ENCODE results near the gene LRRC74B. TPM values are rescaled to one million over a fixed set of nuclear protein-coding genes. Genes with fewer than 3 reads are reported as not detected.
"Not testable (repeated sequence)": the region's sequence is repeated elsewhere in the genome, so short reads cannot be mapped to it uniquely, and the experiment has no call there.

The LRRC74B gene
- total and polyA plus RNA-seq, 2 experiments from 2014 or later, result not detected

DNA sequence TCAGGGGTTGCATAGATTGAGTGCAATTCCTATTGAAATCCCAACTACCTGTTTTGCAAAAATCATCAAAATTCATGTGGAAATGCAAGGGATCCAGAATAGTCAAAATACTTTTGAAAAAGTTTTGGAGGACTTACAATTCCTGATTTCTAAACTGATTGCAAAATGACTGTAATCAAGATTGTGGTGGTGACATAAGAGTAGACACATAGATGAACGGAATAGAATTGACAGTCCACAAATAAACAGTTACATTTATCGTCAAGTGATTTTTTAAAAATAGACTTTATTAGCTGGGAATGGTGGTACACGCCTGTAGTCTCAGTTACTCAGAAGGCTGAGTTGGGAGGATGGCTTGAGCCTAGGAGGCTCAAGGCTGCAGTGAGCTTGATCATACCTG, 10.8 kb upstream of the LRRC74B start:
- no peaks in the 10 kb centered on the region for H3K79me2 ChIP-seq (ENCODE audit: insufficient read depth)
- no peaks in the 10 kb centered on the region for H3K36me3 ChIP-seq (ENCODE audit: low read depth)
- DNase-seq, result no peak
- no peaks in the 10 kb centered on the region for H3K9me2 ChIP-seq (ENCODE audit: insufficient read depth)
- in situ Hi-C loops (cut with MboI), result no loop called here
- H3K27me3 ChIP-seq (replicated peaks; ENCODE audit: insufficient read depth), result 0 out of 2 replicates have a peak, but pooled peaks cover 6% of the 10 kb centered on the region
- no peaks in the 10 kb centered on the region for H3K9me3 ChIP-seq (ENCODE audit: low read depth)
- WGBS, 2 experiments (ENCODE audit: low coverage in 1 of 2, low lambda C conversion rate in 2 of 2, missing lambda C conversion rate in 2 of 2), result 80 to 84% methylated on average over 3 of the region's 3 CpGs
- H2AFZ ChIP-seq, result no peak overlapping the region
- H3K27ac ChIP-seq, result no peak overlapping the region
- H3K4me1 ChIP-seq (ENCODE audit: insufficient read depth), result peaks cover 14% of the 10 kb centered on the region
- H3F3A ChIP-seq (ENCODE audit: insufficient read depth), result peaks cover 14% of the 10 kb centered on the region
- no peak overlapping the region for H3K4me3 ChIP-seq
- no peaks in the 10 kb centered on the region for H4K20me1 ChIP-seq (ENCODE audit: insufficient read depth)
- no peak overlapping the region for H3K4me2 ChIP-seq (ENCODE audit: unreplicated experiment)
- no peak overlapping the region for H3K9ac ChIP-seq
- TF ChIP-seq EZH2 (IDR thresholded peaks at IDR 0.05; ENCODE audit: insufficient read depth, poor library complexity, severe bottlenecking) (no peak), EZH2phosphoT487 (IDR thresholded peaks at IDR 0.05; ENCODE audit: insufficient read depth, low read depth) (no peak)

- in situ Hi-C loops (cut with MboI), result no loop called here
- peak; percentile 38 for DNase-seq
- 3 to 5% methylated on average over 2 of the region's 2 CpGs for WGBS, 2 experiments (ENCODE audit: low coverage in 1 of 2, low lambda C conversion rate in 2 of 2, missing lambda C conversion rate in 2 of 2)
- Histone ChIP-seq H3K79me2 (ENCODE audit: insufficient read depth) (no peaks in the 10 kb centered on the region), H3K27ac (peak overlapping the region; percentile 70), H3K9ac (no peak overlapping the region), H3K4me2 (ENCODE audit: unreplicated experiment) (no peak overlapping the region), H3K9me2 (ENCODE audit: insufficient read depth) (no peaks in the 10 kb centered on the region), H3F3A (ENCODE audit: insufficient read depth) (peaks cover 23% of the 10 kb centered on the region), H2AFZ (no peak overlapping the region; the same call in 1 of the 2 replicates), H4K20me1 (ENCODE audit: insufficient read depth) (no peaks in the 10 kb centered on the region), H3K4me3 (no peak overlapping the region), H3K9me3 (ENCODE audit: low read depth) (no peaks in the 10 kb centered on the region), H3K4me1 (ENCODE audit: insufficient read depth) (peaks cover 23% of the 10 kb centered on the region), H3K27me3 (replicated peaks; ENCODE audit: insufficient read depth) (no peaks in the 10 kb centered on the region), H3K36me3 (ENCODE audit: low read depth) (no peaks in the 10 kb centered on the region)
- TF ChIP-seq EZH2 (IDR thresholded peaks at IDR 0.05; ENCODE audit: insufficient read depth, poor library complexity, severe bottlenecking) (no peak), EZH2phosphoT487 (IDR thresholded peaks at IDR 0.05; ENCODE audit: insufficient read depth, low read depth) (no peak)
Measured at GRCh38 chr22:21038405-21038804, 7.3 kb upstream of the LRRC74B start.

DNA sequence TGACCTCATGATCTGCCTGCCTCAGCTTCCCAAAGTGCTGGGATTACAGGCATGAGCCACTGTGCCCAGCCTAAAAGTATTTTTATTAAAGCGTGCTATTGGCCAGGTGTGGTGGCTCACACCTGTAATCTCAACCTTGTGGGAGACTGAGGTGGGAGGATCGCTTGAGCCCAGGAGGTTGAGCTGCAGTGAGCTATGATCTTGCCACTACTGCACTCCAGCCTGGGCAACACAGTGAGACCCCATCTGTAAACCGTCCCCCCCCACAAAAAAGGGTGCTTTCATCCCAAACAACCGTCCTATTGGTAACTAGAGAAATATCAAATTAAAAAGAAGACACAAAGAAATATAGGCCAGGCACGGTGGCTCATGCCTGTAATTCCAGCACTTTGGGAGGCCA, 6.6 kb upstream of the LRRC74B start:
- H2AFZ ChIP-seq; in situ Hi-C loops (cut with MboI); H3K4me3 ChIP-seq; H3K9me3 ChIP-seq (ENCODE audit: low read depth); H3K9ac ChIP-seq; DNase-seq; H3K79me2 ChIP-seq (ENCODE audit: insufficient read depth); H3K4me2 ChIP-seq (ENCODE audit: unreplicated experiment); H3K36me3 ChIP-seq (ENCODE audit: low read depth); H3K27ac ChIP-seq; H3K27me3 ChIP-seq (replicated peaks; ENCODE audit: insufficient read depth); H3K9me2 ChIP-seq (ENCODE audit: insufficient read depth); H4K20me1 ChIP-seq (ENCODE audit: insufficient read depth): not testable (repeated sequence)
- 93 to 95% methylated on average over 5 of the region's 5 CpGs for WGBS, 2 experiments (ENCODE audit: low coverage in 1 of 2, low lambda C conversion rate in 2 of 2, missing lambda C conversion rate in 2 of 2)
- H3F3A ChIP-seq (ENCODE audit: insufficient read depth), result peaks cover 23% of the 10 kb centered on the region
- peaks cover 30% of the 10 kb centered on the region for H3K4me1 ChIP-seq (ENCODE audit: insufficient read depth)

- Histone ChIP-seq H3K9ac (no peak overlapping the region), H3K4me3 (no peak overlapping the region), H3F3A (ENCODE audit: insufficient read depth) (peaks cover 23% of the 10 kb centered on the region), H3K4me2 (ENCODE audit: unreplicated experiment) (peak overlapping the region; percentile 2), H3K27ac (peak overlapping the region; percentile 39; the same call in 1 of the 2 replicates), H4K20me1 (ENCODE audit: insufficient read depth) (no peaks in the 10 kb centered on the region), H3K36me3 (ENCODE audit: low read depth) (no peaks in the 10 kb centered on the region), H3K79me2 (ENCODE audit: insufficient read depth) (no peaks in the 10 kb centered on the region), H3K9me3 (ENCODE audit: low read depth) (no peaks in the 10 kb centered on the region), H2AFZ (no peak overlapping the region), H3K27me3 (replicated peaks; ENCODE audit: insufficient read depth) (no peaks in the 10 kb centered on the region), H3K9me2 (ENCODE audit: insufficient read depth) (no peaks in the 10 kb centered on the region), H3K4me1 (ENCODE audit: insufficient read depth) (peaks cover 43% of the 10 kb centered on the region)
- no peak for TF ChIP-seq EZH2phosphoT487 (IDR thresholded peaks at IDR 0.05; ENCODE audit: insufficient read depth, low read depth)
- no peak for TF ChIP-seq EZH2 (IDR thresholded peaks at IDR 0.05; ENCODE audit: insufficient read depth, poor library complexity, severe bottlenecking)
- DNase-seq, result peak; percentile 80
- in situ Hi-C loops (cut with MboI), result no loop called here
- WGBS, 2 experiments (ENCODE audit: low coverage in 1 of 2, low lambda C conversion rate in 2 of 2, missing lambda C conversion rate in 2 of 2), result 60 to 63% methylated on average over 4 of the region's 4 CpGs
Measured at GRCh38 chr22:21041937-21042336, 3.8 kb upstream of the LRRC74B start.
